Right cardiac atrium (tissue), 5 donors: ENCODE results near the gene DENND1C. TPM values are rescaled to one million over a fixed set of nuclear protein-coding genes. Genes with fewer than 3 reads are reported as not detected.
A peak's percentile ranks its signal among the peaks of the same experiment; 100 is the strongest.

ENCODE experiments used
- ATAC-seq, 2 donors: fragments of 200-7000 bp; cut with Tn5 transposase; one replicate each; pipeline versions ENCODE4 v1.8.0 to v1.9.1; 2020; ENCODE audit warnings: moderate library complexity in 2 of 2, mild to moderate bottlenecking in 1 of 2
- DNase-seq, 3 donors: peaks; one replicate each; pipeline ENCODE4 v3.0.0-alpha.2; 2020
- H3K27ac ChIP-seq: one replicate; pipeline ENCODE4 v1.5.1; 2013; ENCODE audit warnings: mild to moderate bottlenecking, low read length, control low read depth, moderate library complexity
- H3K27me3 ChIP-seq: one replicate; pipeline ENCODE4 v1.6.1; 2013; ENCODE audit not compliant: control insufficient read depth, insufficient read depth
- H3K4me1 ChIP-seq: one replicate; pipeline ENCODE4 v1.6.1; 2013; ENCODE audit warnings: low read length; ENCODE audit not compliant: control insufficient read depth, insufficient read depth
- H3K4me3 ChIP-seq: one replicate; pipeline ENCODE4 v1.5.1; 2013; ENCODE audit warnings: low read length, control low read depth
- H3K9me3 ChIP-seq: one replicate; pipeline ENCODE4 v1.6.1; 2013; ENCODE audit warnings: low read length; ENCODE audit not compliant: control insufficient read depth
- WGBS: extraction: QIAGEN DNeasy Blood & Tissue Kit; methylation state at CpG from one replicate; pipeline ENCODE4 v1.1.7; 2013; 5-methylcytosine and 5-hydroxymethylcytosine counted together
- intact Hi-C, 4 donors: fragments of 100-400 bp; cut with DNase I; formaldehyde crosslinking; loops; one replicate each; pipeline versions ENCODE4 v1.11.0 to v1.14.0; 2022 to 2023
- long read RNA-seq, 4 donors: library from polyadenylated mRNA; unstranded; transcript quantifications; one replicate each; pipeline ENCODE4 v2.0.0, GENCODE V29; 2020 to 2021
- polyA plus RNA-seq: library from polyadenylated mRNA; stranded (reverse); fragments of 200-250 nt; gene quantifications from one replicate; pipeline ENCODE4 v1.2.3, GENCODE V29; 2013
- total RNA-seq, 4 donors: library from RNA; stranded (reverse); fragmentation: NEBNext Ultra II Directional; extraction: Animal tissue kit (Norgen Biotek cat#: 25700); gene quantifications; one replicate each; pipeline ENCODE4 v1.2.1, GENCODE V29; 2021
- donor health status: healthy with polysubstance abuse.
- donor health status: DM: no; HTN: yes; CAD: no.
- donor health status: DM: no; HTN: no; CAD: no.
- donor health status: DM: no; HTN: yes; CAD: no; lungs with severe emphysema.
- donor health status: DM: yes; HTN: yes; CAD: no.

Gene DENND1C
- 1 to 10 TPM in 2 of 4 donors, under 1 TPM in 2; 0.54 to 1.9 (median 1.1) TPM for total RNA-seq
- polyA plus RNA-seq, result 0.68 TPM
- long read RNA-seq, donor 1, partial matches to known transcripts, result 1 of 1 reads
- long read RNA-seq, donor 1, other reads (novel, unspliced or antisense), result 0 of 1 reads
- long read RNA-seq, donor 2, partial matches to known transcripts, result 0 of 1 reads
- long read RNA-seq, donor 2, other reads (novel, unspliced or antisense), result 0 of 1 reads
- long read RNA-seq, donor 3, partial matches to known transcripts, result 0 of 1 reads
- long read RNA-seq, donor 3, other reads (novel, unspliced or antisense), result 1 of 1 reads
- long read RNA-seq, donor 4, partial matches to known transcripts, result 0 of 1 reads
- long read RNA-seq, donor 4, other reads (novel, unspliced or antisense), result 0 of 1 reads

- 29% methylated on average over 24 of the region's 24 CpGs for WGBS
- no peaks in the 10 kb centered on the region for H3K4me1 ChIP-seq
- H3K9me3 ChIP-seq, result no peaks in the 10 kb centered on the region
- no peak within 1 kb of the TSS for H3K4me3 ChIP-seq
- H3K27me3 ChIP-seq, result no peaks in the 10 kb centered on the region
- peak in 1 of 2 donors; percentile 63 for ATAC-seq
- intact Hi-C loops, result no loop called here
- H3K27ac ChIP-seq, result no peak within 1 kb of the TSS
- peak in 2 of 3 donors; percentile 45 to 77 for DNase-seq
Observed at GRCh38 chr19:6481541-6482342, at the start of gene DENND1C. Gene DENND1C, minus strand, starts transcription at chr19:6481787. Its CDS starts 92 bp downstream, at chr19:6481695.

- ATAC-seq (peak; percentile 93 to 94), DNase-seq (peak; percentile 86 to 96 (median 94))
- Histone ChIP-seq H3K4me1 (peaks cover 2% of the 10 kb centered on the region), H3K4me3 (peak within 1 kb of the TSS; percentile 69), H3K27me3 (no peaks in the 10 kb centered on the region), H3K9me3 (no peaks in the 10 kb centered on the region), H3K27ac (peak within 1 kb of the TSS; percentile 54)
- intact Hi-C loops, result no loop called here
- under 1% methylated on average over 44 of the region's 44 CpGs for WGBS
Observed at GRCh38 chr19:6530386-6531162, 49.0 kb upstream of the DENND1C start, which contains the start of gene TNFSF9. Gene TNFSF9, plus strand, starts transcription at chr19:6531026. Its CDS starts 11 bp downstream, at chr19:6531037.

GRCh38 chr19:6529937-6530385 lies 48.4 kb upstream of the DENND1C start:
- peak overlapping the region; percentile 69 for H3K4me3 ChIP-seq
- DNase-seq (no peak), ATAC-seq (no peak)
- H3K27me3 ChIP-seq, result no peaks in the 10 kb centered on the region
- no peaks in the 10 kb centered on the region for H3K9me3 ChIP-seq
- no peak overlapping the region for H3K27ac ChIP-seq
- intact Hi-C loops, result no loop called here
- 55% methylated on average over 2 of the region's 2 CpGs for WGBS
- H3K4me1 ChIP-seq, result peaks cover 2% of the 10 kb centered on the region

GRCh38 chr19:6529351-6529750 lies 47.8 kb upstream of the DENND1C start:
- 46% methylated on average over 2 of the region's 2 CpGs for WGBS
- Histone ChIP-seq H3K4me1 (peaks cover 2% of the 10 kb centered on the region), H3K9me3 (no peaks in the 10 kb centered on the region), H3K27ac (no peak overlapping the region), H3K4me3 (no peak overlapping the region), H3K27me3 (no peaks in the 10 kb centered on the region)
- intact Hi-C loops, result no loop called here
- DNase-seq (no peak), ATAC-seq (no peak)

GRCh38 chr19:6528544-6529121 lies 47.0 kb upstream of the DENND1C start:
- WGBS, result 18% methylated on average over 9 of the region's 9 CpGs
- DNase-seq, result peak; percentile 64 to 83 (median 80)
- H3K9me3 ChIP-seq, result no peaks in the 10 kb centered on the region
- H3K4me1 ChIP-seq, result peaks cover 2% of the 10 kb centered on the region
- no peak overlapping the region for H3K4me3 ChIP-seq
- intact Hi-C loops, result no loop called here
- peak; percentile 48 to 53 for ATAC-seq
- H3K27ac ChIP-seq, result no peak overlapping the region
- H3K27me3 ChIP-seq, result no peaks in the 10 kb centered on the region

GRCh38 chr19:6527893-6528543 lies 46.4 kb upstream of the DENND1C start:
- intact Hi-C loops, result no loop called here
- WGBS, result 62% methylated on average over 17 of the region's 17 CpGs
- ATAC-seq (no peak), DNase-seq (no peak)
- Histone ChIP-seq H3K27ac (no peak overlapping the region), H3K4me3 (no peak overlapping the region), H3K4me1 (peaks cover 2% of the 10 kb centered on the region), H3K9me3 (no peaks in the 10 kb centered on the region), H3K27me3 (no peaks in the 10 kb centered on the region)

- no peaks in the 10 kb centered on the region for H3K27me3 ChIP-seq
- no peak overlapping the region for H3K4me3 ChIP-seq
- 48% methylated on average over 2 of the region's 2 CpGs for WGBS
- no peaks in the 10 kb centered on the region for H3K9me3 ChIP-seq
- intact Hi-C loops, result no loop called here
- no peak overlapping the region for H3K27ac ChIP-seq
- no peak for ATAC-seq
- DNase-seq, result no peak
- no peaks in the 10 kb centered on the region for H3K4me1 ChIP-seq
Observed at GRCh38 chr19:6524311-6524710, 42.7 kb upstream of the DENND1C start.

- no peaks in the 10 kb centered on the region for H3K4me1 ChIP-seq
- no peaks in the 10 kb centered on the region for H3K9me3 ChIP-seq
- no peak overlapping the region for H3K4me3 ChIP-seq
- no peaks in the 10 kb centered on the region for H3K27me3 ChIP-seq
- no peak overlapping the region for H3K27ac ChIP-seq
- whole genome bisulfite sequencing, result 81% methylated on average over 6 of the region's 6 CpGs
- intact Hi-C loops, result no loop called here
- DNase-seq, result no peak
- ATAC-seq, result no peak
Observed at GRCh38 chr19:6522712-6523111, 41.1 kb upstream of the DENND1C start.

GRCh38 chr19:6521718-6522646 lies 40.4 kb upstream of the DENND1C start:
- H3K4me3 ChIP-seq, result no peak overlapping the region
- no peaks in the 10 kb centered on the region for H3K4me1 ChIP-seq
- DNase-seq (peak in 1 of 3 donors; percentile 61), ATAC-seq (peak in 1 of 2 donors; percentile 11)
- WGBS, result 48% methylated on average over 20 of the region's 20 CpGs
- no peak overlapping the region for H3K27ac ChIP-seq
- no peaks in the 10 kb centered on the region for H3K9me3 ChIP-seq
- intact Hi-C loops, result no loop called here
- no peaks in the 10 kb centered on the region for H3K27me3 ChIP-seq
